ENCODE measurements around the gene SH2D1A.
"Not testable (repeated sequence)": the region's sequence is repeated elsewhere in the genome, so short reads cannot be mapped to it uniquely, and the experiment has no call there.

The SH2D1A gene

GRCh38 chrX:124354648-124355047, 8.3 kb downstream of the SH2D1A start:
- no peak for DNase-seq (ENCODE audit: low spot score)

- DNase-seq (ENCODE audit: low spot score), result no peak
Observed at GRCh38 chrX:124358800-124359383, 12.5 kb downstream of the SH2D1A start.

- no peak for DNase-seq (ENCODE audit: low spot score)
Observed at GRCh38 chrX:124362072-124362471, 15.7 kb downstream of the SH2D1A start.

GRCh38 chrX:124362761-124363160, 16.4 kb downstream of the SH2D1A start:
- DNase-seq (ENCODE audit: low spot score), result no peak

GRCh38 chrX:124369722-124370121, 23.4 kb downstream of the SH2D1A start:
- DNase-seq (ENCODE audit: low spot score), result no peak

GRCh38 chrX:124373348-124373747, 27.0 kb downstream of the SH2D1A start:
- DNase-seq (ENCODE audit: low spot score), result no peak

GRCh38 chrX:124378643-124379042, 32.3 kb downstream of the SH2D1A start:
- DNase-seq (ENCODE audit: low spot score), result no peak

- no peak for DNase-seq (ENCODE audit: low spot score)
Observed at GRCh38 chrX:124383354-124383753, 37.0 kb downstream of the SH2D1A start.

GRCh38 chrX:124386401-124386800, 40.0 kb downstream of the SH2D1A start:
- no peak for DNase-seq (ENCODE audit: low spot score)

- peak; percentile 79 for DNase-seq (ENCODE audit: low spot score)
Observed at GRCh38 chrX:124388562-124388961, 42.2 kb downstream of the SH2D1A start.

GRCh38 chrX:124392794-124393193, 46.4 kb downstream of the SH2D1A start:
- no peak for DNase-seq (ENCODE audit: low spot score)

GRCh38 chrX:124393238-124393637, 46.9 kb downstream of the SH2D1A start:
- no peak for DNase-seq (ENCODE audit: low spot score)

- no peak for DNase-seq (ENCODE audit: low spot score)
Observed at GRCh38 chrX:124393659-124394058, 47.3 kb downstream of the SH2D1A start.

- no peak for DNase-seq (ENCODE audit: low spot score)
Observed at GRCh38 chrX:124395145-124395880, 49.0 kb downstream of the SH2D1A start.

GRCh38 chrX:124401696-124402095, 55.3 kb downstream of the SH2D1A start:
- DNase-seq (ENCODE audit: low spot score), result no peak

GRCh38 chrX:124405868-124406267, 59.5 kb downstream of the SH2D1A start:
- DNase-seq (ENCODE audit: low spot score), result no peak

GRCh38 chrX:124406294-124407014, 60.1 kb downstream of the SH2D1A start:
- peak; percentile 63 for DNase-seq (ENCODE audit: low spot score)

- DNase-seq (ENCODE audit: low spot score), result no peak
Observed at GRCh38 chrX:124407226-124407625, 60.9 kb downstream of the SH2D1A start.

- DNase-seq (ENCODE audit: low spot score), result not testable (repeated sequence)
Observed at GRCh38 chrX:124408380-124408779, 62.0 kb downstream of the SH2D1A start.

GRCh38 chrX:124413244-124413643, 66.9 kb downstream of the SH2D1A start:
- peak; percentile 1 for DNase-seq (ENCODE audit: low spot score)

GRCh38 chrX:124414281-124414680, 67.9 kb downstream of the SH2D1A start:
- DNase-seq (ENCODE audit: low spot score), result no peak

GRCh38 chrX:124415115-124415800, 68.9 kb downstream of the SH2D1A start:
- no peak for DNase-seq (ENCODE audit: low spot score)

Data from Ammon's horn (tissue), 1 donor.